ENCODE measurements around the gene AGFG1.

Gene AGFG1

DNA sequence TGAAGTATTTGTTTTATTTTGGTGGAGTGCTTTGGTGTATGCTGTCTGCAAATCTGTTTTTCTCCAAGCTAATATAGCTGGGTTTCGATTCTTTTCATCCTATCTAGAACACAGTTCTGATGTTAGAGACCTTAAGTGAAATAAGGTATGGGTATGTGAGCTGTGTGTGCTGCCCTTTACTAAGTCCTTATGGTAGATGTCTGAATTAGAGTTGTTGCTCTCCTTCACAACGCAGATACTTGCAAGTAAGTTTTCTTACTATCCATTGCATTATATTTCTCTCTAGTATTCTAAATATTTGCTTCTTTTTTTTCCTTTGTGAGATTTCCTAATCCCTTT lies 38.6 kb downstream of the AGFG1 start:
- ATAC-seq = no peak
- no peak for TF ChIP-seq CSRNP3 (CRISPR knock-in tag; IDR thresholded peaks at IDR 0.05)
- TF ChIP-seq PATZ1 (CRISPR knock-in tag; IDR thresholded peaks at IDR 0.05; ENCODE audit: borderline replicate concordance) = no peak
- TF ChIP-seq ZNF70 (CRISPR knock-in tag; IDR thresholded peaks at IDR 0.05) = no peak
- TF ChIP-seq GLIS3 (CRISPR knock-in tag; IDR thresholded peaks at IDR 0.05) = no peak

DNA sequence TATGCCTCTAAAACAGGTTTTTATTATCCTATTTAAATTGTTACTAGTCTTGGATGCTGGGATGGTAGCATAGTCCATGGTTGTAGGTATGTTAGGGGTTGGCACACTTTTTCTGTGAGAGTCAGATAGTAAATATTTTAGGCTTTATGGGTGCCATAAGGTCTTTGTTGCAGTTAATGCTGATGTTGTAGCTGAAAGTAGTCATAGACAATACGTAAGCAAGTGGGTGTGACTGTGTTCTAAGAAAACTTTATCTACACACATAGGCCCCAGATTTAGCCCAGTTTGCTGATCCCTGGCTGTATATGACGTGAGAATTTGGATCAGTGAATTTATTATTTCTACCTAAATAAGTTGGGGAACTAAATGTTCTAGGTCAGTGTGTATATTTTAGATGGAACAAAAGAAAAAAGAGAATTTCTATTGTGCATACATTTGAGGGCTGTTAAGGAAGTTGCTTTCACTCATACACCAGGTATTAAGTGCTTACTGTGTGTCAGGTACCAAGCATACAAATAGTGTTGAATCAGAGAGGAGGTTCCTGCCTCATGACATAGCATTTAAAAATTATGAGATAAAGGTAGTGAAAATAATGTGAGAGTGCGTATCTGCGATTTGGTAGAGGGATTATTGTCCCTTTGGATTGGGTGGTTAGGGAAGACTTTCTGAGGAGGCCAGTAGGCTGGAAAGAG lies 39.4 kb downstream of the AGFG1 start:
- no peak for ATAC-seq
- TF ChIP-seq ZFP30 (CRISPR knock-in tag; IDR thresholded peaks at IDR 0.05) = no peak
- no peak for TF ChIP-seq ISL1 (CRISPR knock-in tag; IDR thresholded peaks at IDR 0.05)
- no peak for TF ChIP-seq ZNF8 (CRISPR knock-in tag; IDR thresholded peaks at IDR 0.05)
- TF ChIP-seq TOX (CRISPR knock-in tag; IDR thresholded peaks at IDR 0.05; ENCODE audit: borderline replicate concordance) = no peak
- TF ChIP-seq, protein P1, sequence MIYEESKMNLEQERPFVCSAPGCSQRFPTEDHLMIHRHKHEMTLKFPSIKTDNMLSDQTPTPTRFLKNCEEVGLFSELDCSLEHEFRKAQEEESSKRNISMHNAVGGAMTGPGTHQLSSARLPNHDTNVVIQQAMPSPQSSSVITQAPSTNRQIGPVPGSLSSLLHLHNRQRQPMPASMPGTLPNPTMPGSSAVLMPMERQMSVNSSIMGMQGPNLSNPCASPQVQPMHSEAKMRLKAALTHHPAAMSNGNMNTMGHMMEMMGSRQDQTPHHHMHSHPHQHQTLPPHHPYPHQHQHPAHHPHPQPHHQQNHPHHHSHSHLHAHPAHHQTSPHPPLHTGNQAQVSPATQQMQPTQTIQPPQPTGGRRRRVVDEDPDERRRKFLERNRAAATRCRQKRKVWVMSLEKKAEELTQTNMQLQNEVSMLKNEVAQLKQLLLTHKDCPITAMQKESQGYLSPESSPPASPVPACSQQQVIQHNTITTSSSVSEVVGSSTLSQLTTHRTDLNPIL (CRISPR knock-in tag; IDR thresholded peaks at IDR 0.05; ENCODE audit: low read depth) = no peak
- no peak for TF ChIP-seq ZC3H10 (CRISPR knock-in tag; IDR thresholded peaks at IDR 0.05)
- TF ChIP-seq PPARA (CRISPR knock-in tag; IDR thresholded peaks at IDR 0.05; ENCODE audit: borderline replicate concordance) = no peak
- TF ChIP-seq TSHZ2 (CRISPR knock-in tag; IDR thresholded peaks at IDR 0.05) = no peak
- no peak for TF ChIP-seq CSRNP3 (CRISPR knock-in tag; IDR thresholded peaks at IDR 0.05)
- no peak for TF ChIP-seq PATZ1 (CRISPR knock-in tag; IDR thresholded peaks at IDR 0.05; ENCODE audit: borderline replicate concordance)
- no peak for TF ChIP-seq CSDC2 (CRISPR knock-in tag; IDR thresholded peaks at IDR 0.05)
- TF ChIP-seq OSR1 (CRISPR knock-in tag; IDR thresholded peaks at IDR 0.05) = no peak
- TF ChIP-seq ARNTL (CRISPR knock-in tag; IDR thresholded peaks at IDR 0.05; ENCODE audit: borderline replicate concordance, low read depth) = no peak
- TF ChIP-seq ZFP3 (CRISPR knock-in tag; IDR thresholded peaks at IDR 0.05) = no peak

DNA sequence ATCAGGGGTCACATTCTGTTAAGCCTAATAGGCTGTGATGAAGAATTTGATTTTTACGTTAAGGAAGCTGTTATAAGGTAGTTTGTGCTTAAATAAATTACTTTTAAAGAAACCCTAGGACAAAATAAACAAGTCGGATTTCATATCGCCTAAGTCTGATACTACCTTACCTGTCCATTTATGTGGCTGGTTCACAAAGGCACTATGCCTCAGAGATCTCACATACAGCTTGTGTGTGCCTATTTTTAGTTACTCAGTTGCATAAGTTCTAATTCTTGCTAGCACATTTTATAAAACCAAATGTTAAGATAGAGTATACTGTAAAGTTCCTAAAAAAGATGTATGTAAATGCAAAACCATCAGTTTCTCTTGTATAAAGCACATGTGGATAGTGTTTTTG lies 40.0 kb downstream of the AGFG1 start:
- TF ChIP-seq PPARA (CRISPR knock-in tag; IDR thresholded peaks at IDR 0.05; ENCODE audit: borderline replicate concordance) (no peak), TOX (CRISPR knock-in tag; IDR thresholded peaks at IDR 0.05; ENCODE audit: borderline replicate concordance) (no peak), ZNF565 (CRISPR knock-in tag; conservative IDR thresholded peaks at IDR 0.05; ENCODE audit: low read depth) (no peak), ISL1 (CRISPR knock-in tag; IDR thresholded peaks at IDR 0.05) (no peak), ZFP30 (CRISPR knock-in tag; IDR thresholded peaks at IDR 0.05) (no peak), ZNF70 (CRISPR knock-in tag; IDR thresholded peaks at IDR 0.05) (no peak)
- TF ChIP-seq, protein P1 (CRISPR knock-in tag; IDR thresholded peaks at IDR 0.05; ENCODE audit: low read depth) = no peak
- ATAC-seq = no peak
